Lung (tissue), 12 donors: ENCODE data around the gene PDLIM3. TPM values are rescaled to one million over a fixed set of nuclear protein-coding genes. Genes with fewer than 3 reads are reported as not detected.

ENCODE experiments used
- ATAC-seq: fragments of 200-7000 bp; cut with Tn5 transposase; one replicate; pipeline ENCODE4 v1.9.1; 2020; ENCODE audit warnings: moderate number of reproducible peaks; ENCODE audit not compliant: insufficient read depth, low FRiP score
- DNase-seq, 3 donors: peaks; one replicate each; pipeline ENCODE4 v3.0.0-alpha.2; 2013 to 2017
- H3K27ac ChIP-seq, 2 donors: one replicate each; pipeline ENCODE4 v1.5.1; 2013; ENCODE audit warnings: mild to moderate bottlenecking in 2 of 2, moderate library complexity in 2 of 2, control low read depth in 1 of 2, inconsistent platforms in 1 of 2, low read depth in 1 of 2, low read length in 1 of 2
- H3K27me3 ChIP-seq, 3 donors: one replicate each; pipeline ENCODE4 v1.5.1; 2013; ENCODE audit warnings: low read length in 2 of 3; ENCODE audit not compliant: control insufficient read depth in 3 of 3, insufficient read depth in 3 of 3
- H3K36me3 ChIP-seq, 4 donors: one replicate each; pipeline ENCODE4 v1.5.1; 2013; ENCODE audit warnings: low read length in 4 of 4, mild to moderate bottlenecking in 1 of 4, moderate library complexity in 1 of 4; ENCODE audit not compliant: control insufficient read depth in 4 of 4, insufficient read depth in 4 of 4
- H3K4me1 ChIP-seq, 5 donors: one replicate each; pipeline ENCODE4 v1.5.1; 2013; ENCODE audit warnings: low read length in 5 of 5, mild to moderate bottlenecking in 2 of 5, moderate library complexity in 1 of 5; ENCODE audit not compliant: control insufficient read depth in 5 of 5, insufficient read depth in 5 of 5
- H3K4me3 ChIP-seq: one replicate; pipeline ENCODE4 v1.5.1; 2013; ENCODE audit warnings: mild to moderate bottlenecking, control low read depth, moderate library complexity
- H3K9ac ChIP-seq, 2 donors: one replicate each; pipeline ENCODE4 v1.5.1; 2013; ENCODE audit warnings: low read length in 2 of 2, control low read depth in 1 of 2; ENCODE audit not compliant: insufficient read depth in 1 of 2
- H3K9me3 ChIP-seq, 4 donors: one replicate each; pipeline ENCODE4 v1.5.1; 2013; ENCODE audit warnings: low read length in 3 of 4, mild to moderate bottlenecking in 1 of 4, moderate library complexity in 1 of 4; ENCODE audit not compliant: control insufficient read depth in 4 of 4, insufficient read depth in 3 of 4
- CTCF ChIP-seq: IDR thresholded peaks from 2 replicates; pipeline ENCODE4 v1.5.1; 2012; ENCODE audit warnings: mild to moderate bottlenecking; ENCODE audit errors: control extremely low read depth, extremely low read depth
- WGBS, 2 donors: extraction: QIAGEN DNeasy Blood & Tissue Kit; methylation state at CpG; one replicate each; pipeline ENCODE4 v1.1.7; 2013; 5-methylcytosine and 5-hydroxymethylcytosine counted together
- polyA plus RNA-seq, 2 donors: library from polyadenylated mRNA; stranded (reverse); fragments of 200-250 nt; gene quantifications; one replicate each; pipeline ENCODE4 v1.2.1, GENCODE V29; 2013
- total RNA-seq, 2 donors: library from RNA; depleted of rRNA in 1 of 2; stranded (reverse); fragments of >200 nt in 1 of 2; gene quantifications; one replicate each; pipeline ENCODE4 v1.2.1, GENCODE V29; 2014 to 2021
- donor health status: control.
- donor health status: control.
- donor health status: Bipolar disorder and iron deficiency.
- donor health status: healthy.
- donor health status: DM: yes; HTN: yes; CAD: no.

The PDLIM3 gene
- total and polyA plus RNA-seq, 4 donors, result 21.5 to 58.1 (median 33.9) TPM

- no peak overlapping the region for H3K9ac ChIP-seq
- H3K4me1 ChIP-seq, result peaks cover 0 to 24% (median 0%) of the 10 kb centered on the region in 5 donors
- no peak for TF ChIP-seq CTCF
- H3K36me3 ChIP-seq, result no peaks in the 10 kb centered on the region
- no peak overlapping the region for H3K4me3 ChIP-seq
- peaks cover 0 to 6% (median 0%) of the 10 kb centered on the region in 3 donors for H3K27me3 ChIP-seq
- H3K9me3 ChIP-seq, result no peaks in the 10 kb centered on the region
- WGBS, 2 donors, result 61 to 76% methylated on average over 6 of the region's 6 CpGs
- no peak for ATAC-seq
- no peak overlapping the region for H3K27ac ChIP-seq
- DNase-seq, result peak in 2 of 3 donors; percentile 30 to 32
Measured at GRCh38 chr4:185464183-185464582, 71.1 kb downstream of the PDLIM3 start.

- Histone ChIP-seq H3K4me3 (no peak overlapping the region), H3K4me1 (peaks cover 0 to 24% (median 0%) of the 10 kb centered on the region in 5 donors), H3K36me3 (no peaks in the 10 kb centered on the region), H3K27ac (no peak overlapping the region), H3K9ac (no peak overlapping the region), H3K27me3 (peaks cover 0 to 2% (median 0%) of the 10 kb centered on the region in 3 donors), H3K9me3 (no peaks in the 10 kb centered on the region)
- TF ChIP-seq CTCF, result no peak
- ATAC-seq (no peak), DNase-seq (peak in 1 of 3 donors; percentile 11)
- whole genome bisulfite sequencing, 2 donors, result 90 to 96% methylated on average over 6 of the region's 6 CpGs
Measured at GRCh38 chr4:185463541-185463940, 71.8 kb downstream of the PDLIM3 start.

- H3K9me3 ChIP-seq, result no peaks in the 10 kb centered on the region
- ATAC-seq, result no peak
- DNase-seq, result no peak
- H3K4me1 ChIP-seq, result peaks cover 0 to 24% (median 0%) of the 10 kb centered on the region in 5 donors
- no peak overlapping the region for H3K4me3 ChIP-seq
- H3K27me3 ChIP-seq, result no peaks in the 10 kb centered on the region
- H3K27ac ChIP-seq, result no peak overlapping the region
- TF ChIP-seq CTCF, result no peak
- H3K9ac ChIP-seq, result no peak overlapping the region
- WGBS, 2 donors, result 96 to 97% methylated on average over 8 of the region's 8 CpGs
- H3K36me3 ChIP-seq, result no peaks in the 10 kb centered on the region
Measured at GRCh38 chr4:185461565-185461964, 73.7 kb downstream of the PDLIM3 start.

- no peaks in the 10 kb centered on the region for H3K4me1 ChIP-seq
- no peak for TF ChIP-seq CTCF
- H3K36me3 ChIP-seq, result no peaks in the 10 kb centered on the region
- no peak overlapping the region for H3K27ac ChIP-seq
- H3K9me3 ChIP-seq, result no peaks in the 10 kb centered on the region
- no peak overlapping the region for H3K9ac ChIP-seq
- DNase-seq (no peak), ATAC-seq (no peak)
- no peak overlapping the region for H3K4me3 ChIP-seq
- H3K27me3 ChIP-seq, result no peaks in the 10 kb centered on the region
- 53 to 60% methylated on average over 3 of the region's 3 CpGs for WGBS, 2 donors
Measured at GRCh38 chr4:185457136-185457535, 78.2 kb downstream of the PDLIM3 start.
